ENCODE measurements around the gene WDR33. TPM values are rescaled to one million over a fixed set of nuclear protein-coding genes. Genes with fewer than 3 reads are reported as not detected.

The WDR33 gene
- total RNA-seq, 1 donor from 2014 or later, result 52.1 TPM

GRCh38 chr2:127721978-127722355 lies 89.0 kb downstream of the WDR33 start:
- peak overlapping the region; percentile 67 for H3K4me3 Mint-ChIP-seq (ENCODE audit: unreplicated experiment)
- no peak for DNase-seq (ENCODE audit: low spot score)
- peaks cover 2% of the 10 kb centered on the region for H3K27me3 Mint-ChIP-seq (ENCODE audit: unreplicated experiment)
- H3K9me3 Mint-ChIP-seq (ENCODE audit: unreplicated experiment), result no peaks in the 10 kb centered on the region
- peaks cover 5% of the 10 kb centered on the region for H3K4me1 Mint-ChIP-seq (ENCODE audit: unreplicated experiment)
- no peak for TF ChIP-seq CTCF (IDR thresholded peaks at IDR 0.05; ENCODE audit: unreplicated experiment)
- no peak overlapping the region for H3K27ac Mint-ChIP-seq (ENCODE audit: unreplicated experiment)
- peaks cover 19% of the 10 kb centered on the region for H3K36me3 Mint-ChIP-seq (ENCODE audit: low read depth, unreplicated experiment)

- H3K4me3 Mint-ChIP-seq (ENCODE audit: unreplicated experiment), result peak overlapping the region; percentile 67
- TF ChIP-seq CTCF (IDR thresholded peaks at IDR 0.05; ENCODE audit: unreplicated experiment), result no peak
- peaks cover 23% of the 10 kb centered on the region for H3K36me3 Mint-ChIP-seq (ENCODE audit: low read depth, unreplicated experiment)
- no peaks in the 10 kb centered on the region for H3K9me3 Mint-ChIP-seq (ENCODE audit: unreplicated experiment)
- peaks cover 9% of the 10 kb centered on the region for H3K4me1 Mint-ChIP-seq (ENCODE audit: unreplicated experiment)
- peaks cover 2% of the 10 kb centered on the region for H3K27me3 Mint-ChIP-seq (ENCODE audit: unreplicated experiment)
- peak overlapping the region; percentile 64 for H3K27ac Mint-ChIP-seq (ENCODE audit: unreplicated experiment)
- DNase-seq (ENCODE audit: low spot score), result no peak
Measured at GRCh38 chr2:127721311-127721977, 89.5 kb downstream of the WDR33 start.

- Mint-ChIP-seq H3K36me3 (ENCODE audit: low read depth, unreplicated experiment) (peaks cover 27% of the 10 kb centered on the region), H3K9me3 (ENCODE audit: unreplicated experiment) (no peaks in the 10 kb centered on the region), H3K4me1 (ENCODE audit: unreplicated experiment) (peaks cover 20% of the 10 kb centered on the region), H3K27ac (ENCODE audit: unreplicated experiment) (no peak overlapping the region), H3K4me3 (ENCODE audit: unreplicated experiment) (no peak overlapping the region), H3K27me3 (ENCODE audit: unreplicated experiment) (peaks cover 2% of the 10 kb centered on the region)
- no peak for DNase-seq (ENCODE audit: low spot score)
- no peak for TF ChIP-seq CTCF (IDR thresholded peaks at IDR 0.05; ENCODE audit: unreplicated experiment)
Measured at GRCh38 chr2:127719301-127720218, 91.4 kb downstream of the WDR33 start.

DNA sequence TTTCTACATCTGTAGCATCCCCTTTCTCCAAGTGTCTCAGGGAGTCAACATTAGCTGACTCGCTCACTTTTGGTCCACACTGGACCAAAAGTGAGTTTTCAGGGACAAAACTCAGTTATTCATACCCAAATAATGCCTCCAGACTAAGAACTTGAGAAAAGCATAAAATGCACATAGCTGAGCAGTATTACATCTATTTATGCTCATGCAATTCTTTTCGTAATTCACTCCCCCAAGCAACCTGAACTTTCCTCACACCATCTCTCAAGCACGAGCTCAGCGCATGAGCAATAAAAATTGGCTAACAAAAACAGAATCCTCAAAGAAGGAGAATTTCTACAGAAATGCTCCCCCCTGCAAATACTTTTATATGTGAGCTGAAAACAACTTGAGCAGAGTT lies 92.7 kb downstream of the WDR33 start:
- no peak for DNase-seq (ENCODE audit: low spot score)
- peaks cover 27% of the 10 kb centered on the region for H3K36me3 Mint-ChIP-seq (ENCODE audit: low read depth, unreplicated experiment)
- peak overlapping the region; percentile 67 for H3K27ac Mint-ChIP-seq (ENCODE audit: unreplicated experiment)
- H3K4me3 Mint-ChIP-seq (ENCODE audit: unreplicated experiment), result no peak overlapping the region
- peaks cover 2% of the 10 kb centered on the region for H3K27me3 Mint-ChIP-seq (ENCODE audit: unreplicated experiment)
- H3K4me1 Mint-ChIP-seq (ENCODE audit: unreplicated experiment), result peaks cover 20% of the 10 kb centered on the region
- H3K9me3 Mint-ChIP-seq (ENCODE audit: unreplicated experiment), result no peaks in the 10 kb centered on the region
- TF ChIP-seq CTCF (IDR thresholded peaks at IDR 0.05; ENCODE audit: unreplicated experiment), result no peak
